ENCODE results near the gene WDR64.

GRCh38 chr1:241638099-241638682 lies 13.9 kb upstream of the WDR64 start:
- no peak for TF ChIP-seq CTCF (IDR thresholded peaks at IDR 0.05)
- no peak for TF ChIP-seq POLR2A (IDR thresholded peaks at IDR 0.05)
